ENCODE measurements around the gene RBM19. TPM values are rescaled to one million over a fixed set of nuclear protein-coding genes. Genes with fewer than 3 reads are reported as not detected.

RBM19 gene
- total and polyA plus RNA-seq, 9 donors, result 11.6 to 44.0 (median 33.9) TPM

DNA sequence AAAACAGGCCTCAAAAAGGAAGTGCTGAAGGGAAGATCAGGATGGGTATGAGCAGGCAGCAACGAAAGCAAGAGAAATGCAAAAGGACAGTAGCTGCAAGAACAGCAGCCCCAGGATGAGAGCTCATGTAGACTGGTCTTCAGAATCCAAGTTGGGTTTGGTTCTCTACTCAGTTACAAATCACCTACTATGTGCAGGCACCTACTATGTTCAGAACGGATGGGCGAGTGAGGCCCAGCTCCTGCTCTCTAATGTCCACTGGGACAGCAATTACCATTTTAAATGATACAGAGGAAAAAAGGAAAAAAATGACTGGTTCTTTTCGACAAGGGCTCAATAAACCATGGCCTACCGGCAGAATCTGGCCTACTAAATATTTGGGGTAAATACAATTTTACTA is 88.5 kb downstream of the RBM19 start:
- no peaks in the 10 kb centered on the region for H3K36me3 ChIP-seq
- DNase-seq, result no peak
- H3K4me1 ChIP-seq (ENCODE audit: insufficient read depth), result no peaks in the 10 kb centered on the region
- no peaks in the 10 kb centered on the region for H3K9me3 ChIP-seq
- H3K27me3 ChIP-seq, result no peaks in the 10 kb centered on the region
- H3K4me3 ChIP-seq, result no peak overlapping the region
- H3K27ac ChIP-seq, result no peak overlapping the region
- 96 to 97% (median 97%) methylated on average over 5 of the region's 5 CpGs for WGBS, 3 donors
- TF ChIP-seq EP300 (IDR thresholded peaks at IDR 0.05) (no peak), POLR2A (IDR thresholded peaks at IDR 0.05) (no peak)
- TF ChIP-seq, protein P1, sequence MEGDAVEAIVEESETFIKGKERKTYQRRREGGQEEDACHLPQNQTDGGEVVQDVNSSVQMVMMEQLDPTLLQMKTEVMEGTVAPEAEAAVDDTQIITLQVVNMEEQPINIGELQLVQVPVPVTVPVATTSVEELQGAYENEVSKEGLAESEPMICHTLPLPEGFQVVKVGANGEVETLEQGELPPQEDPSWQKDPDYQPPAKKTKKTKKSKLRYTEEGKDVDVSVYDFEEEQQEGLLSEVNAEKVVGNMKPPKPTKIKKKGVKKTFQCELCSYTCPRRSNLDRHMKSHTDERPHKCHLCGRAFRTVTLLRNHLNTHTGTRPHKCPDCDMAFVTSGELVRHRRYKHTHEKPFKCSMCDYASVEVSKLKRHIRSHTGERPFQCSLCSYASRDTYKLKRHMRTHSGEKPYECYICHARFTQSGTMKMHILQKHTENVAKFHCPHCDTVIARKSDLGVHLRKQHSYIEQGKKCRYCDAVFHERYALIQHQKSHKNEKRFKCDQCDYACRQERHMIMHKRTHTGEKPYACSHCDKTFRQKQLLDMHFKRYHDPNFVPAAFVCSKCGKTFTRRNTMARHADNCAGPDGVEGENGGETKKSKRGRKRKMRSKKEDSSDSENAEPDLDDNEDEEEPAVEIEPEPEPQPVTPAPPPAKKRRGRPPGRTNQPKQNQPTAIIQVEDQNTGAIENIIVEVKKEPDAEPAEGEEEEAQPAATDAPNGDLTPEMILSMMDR (IDR thresholded peaks at IDR 0.05), result no peak
- intact Hi-C loops (cut with DNase I), result no loop called here

DNA sequence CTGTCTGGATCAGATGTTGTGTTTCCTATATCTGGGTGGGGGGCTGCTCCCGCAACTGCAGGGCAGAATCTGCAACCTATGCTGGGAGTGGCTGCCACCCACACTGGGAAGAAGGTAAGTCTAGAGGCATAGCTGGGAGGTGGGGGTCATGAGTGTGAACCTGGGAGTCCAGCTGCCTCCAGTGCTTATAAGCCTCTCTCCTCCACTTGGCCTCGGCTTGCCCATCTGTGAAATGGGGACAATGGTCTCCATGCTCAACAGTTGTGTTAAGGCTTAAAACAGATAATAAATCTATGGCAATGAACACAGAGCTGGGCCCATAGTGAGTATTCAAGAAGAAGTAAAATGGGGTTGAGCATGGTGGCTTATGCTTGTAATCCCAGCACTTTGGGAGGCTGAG is 90.0 kb downstream of the RBM19 start:
- DNase-seq, result no peak
- Histone ChIP-seq H3K27me3 (no peaks in the 10 kb centered on the region), H3K4me1 (ENCODE audit: insufficient read depth) (no peaks in the 10 kb centered on the region), H3K9me3 (no peaks in the 10 kb centered on the region), H3K36me3 (no peaks in the 10 kb centered on the region), H3K4me3 (no peak overlapping the region), H3K27ac (no peak overlapping the region)
- WGBS, 3 donors, result 94 to 98% (median 98%) methylated on average over 2 of the region's 2 CpGs
- intact Hi-C loops (cut with DNase I), result no loop called here
- TF ChIP-seq, protein P1 (IDR thresholded peaks at IDR 0.05), result no peak
- TF ChIP-seq POLR2A (IDR thresholded peaks at IDR 0.05) (no peak), EP300 (IDR thresholded peaks at IDR 0.05) (no peak)

DNA sequence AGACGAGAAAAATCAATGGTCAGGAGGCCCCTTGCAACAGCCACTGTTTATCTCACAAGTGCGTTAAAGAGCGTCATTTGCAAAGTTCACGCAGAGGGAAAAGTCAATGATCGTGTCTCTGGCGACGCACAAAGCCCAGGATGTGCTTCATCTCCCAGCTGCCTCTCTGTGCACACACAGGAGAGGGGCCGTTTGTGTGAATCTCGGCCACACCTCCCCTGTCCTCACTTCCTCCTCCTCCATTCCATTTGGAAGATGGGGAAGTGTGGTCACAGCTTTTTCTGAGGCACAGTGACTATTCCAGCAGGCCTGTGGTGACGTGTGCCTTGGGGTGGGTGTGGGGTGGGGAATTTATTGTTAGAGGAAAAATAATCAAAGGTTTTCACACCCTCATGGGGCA is 90.4 kb downstream of the RBM19 start:
- H3K36me3 ChIP-seq, result no peaks in the 10 kb centered on the region
- DNase-seq, result no peak
- no peak overlapping the region for H3K4me3 ChIP-seq
- H3K4me1 ChIP-seq (ENCODE audit: insufficient read depth), result no peaks in the 10 kb centered on the region
- TF ChIP-seq EP300 (IDR thresholded peaks at IDR 0.05) (no peak), POLR2A (IDR thresholded peaks at IDR 0.05) (no peak)
- TF ChIP-seq, protein P1 (IDR thresholded peaks at IDR 0.05), result no peak
- intact Hi-C loops (cut with DNase I), result no loop called here
- H3K27me3 ChIP-seq, result no peaks in the 10 kb centered on the region
- WGBS, 3 donors, result 86 to 91% (median 90%) methylated on average over 10 of the region's 10 CpGs
- H3K27ac ChIP-seq, result no peak overlapping the region
- no peaks in the 10 kb centered on the region for H3K9me3 ChIP-seq

DNA sequence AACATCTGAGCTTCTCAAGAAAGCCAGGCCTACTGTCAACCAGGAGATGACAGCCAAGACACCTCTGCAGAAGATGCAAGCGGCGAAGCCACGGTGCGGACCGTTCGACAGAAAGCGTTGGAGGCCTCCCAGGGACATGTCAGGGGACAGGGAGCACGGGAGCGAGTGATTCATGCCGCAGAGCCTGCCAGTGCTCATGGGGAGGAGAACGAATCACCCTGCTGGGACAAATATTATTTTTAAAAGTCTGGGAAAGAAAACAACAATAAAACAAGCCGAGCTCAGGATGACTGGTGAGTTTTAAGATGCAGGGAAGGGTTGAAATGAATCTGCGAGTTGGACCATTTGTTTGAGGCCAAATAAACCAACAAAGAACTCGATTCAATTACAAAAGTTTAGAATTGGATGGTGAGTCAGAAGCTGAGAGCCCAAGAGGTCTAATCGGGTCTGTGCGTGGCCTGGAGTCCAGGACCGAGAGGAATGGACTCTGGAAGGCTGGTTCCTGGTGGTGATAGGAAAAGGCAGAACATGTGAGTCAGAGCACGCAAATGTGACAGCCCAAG is 91.0 kb downstream of the RBM19 start:
- H3K27me3 ChIP-seq, result no peaks in the 10 kb centered on the region
- no peak for DNase-seq
- intact Hi-C loops (cut with DNase I), result no loop called here

More for the DNA sequence above, 91.0 kb downstream of the RBM19 start:
- H3K4me3 ChIP-seq, result no peak overlapping the region
- WGBS, 3 donors, result 86 to 93% (median 91%) methylated on average over 18 of the region's 18 CpGs
- H3K36me3 ChIP-seq, result no peaks in the 10 kb centered on the region
- H3K27ac ChIP-seq, result no peak overlapping the region
- no peaks in the 10 kb centered on the region for H3K9me3 ChIP-seq
- H3K4me1 ChIP-seq (ENCODE audit: insufficient read depth), result no peaks in the 10 kb centered on the region
- no peak for TF ChIP-seq POLR2A (IDR thresholded peaks at IDR 0.05)
- TF ChIP-seq EP300 (IDR thresholded peaks at IDR 0.05), result no peak
- TF ChIP-seq, protein P1 (IDR thresholded peaks at IDR 0.05), result no peak
